Measurements from ENCODE around the gene ADAMTS2.

ADAMTS2 gene

GRCh38 chr5:179275941-179276837 is 69.1 kb downstream of the ADAMTS2 start:
- DNase-seq (ENCODE audit: extremely low read depth, low read depth): peak; percentile 81
- H3K4me3 ChIP-seq (replicated peaks; ENCODE audit: low read depth, low read length): no peak overlapping the region
- TF ChIP-seq CTCF (IDR thresholded peaks at IDR 0.05; ENCODE audit: low read depth, low read length, missing control alignments): no peak

- 0 out of 2 replicates have a peak overlapping the region, but pooled peaks have one; percentile 4 for H3K4me3 ChIP-seq (replicated peaks; ENCODE audit: low read depth, low read length)
- no peak for DNase-seq (ENCODE audit: extremely low read depth, low read depth)
- no peak for TF ChIP-seq CTCF (IDR thresholded peaks at IDR 0.05; ENCODE audit: low read depth, low read length, missing control alignments)
These were observed 69.8 kb downstream of the ADAMTS2 start for GRCh38 chr5:179275381-179275878.

GRCh38 chr5:179274321-179275315 is 70.6 kb downstream of the ADAMTS2 start:
- no peak overlapping the region for H3K4me3 ChIP-seq (replicated peaks; ENCODE audit: low read depth, low read length)
- DNase-seq (ENCODE audit: extremely low read depth, low read depth): no peak
- TF ChIP-seq CTCF (IDR thresholded peaks at IDR 0.05; ENCODE audit: low read depth, low read length, missing control alignments): peak; percentile 26

- DNase-seq (ENCODE audit: extremely low read depth, low read depth): no peak
- TF ChIP-seq CTCF (IDR thresholded peaks at IDR 0.05; ENCODE audit: low read depth, low read length, missing control alignments): no peak
- no peak overlapping the region for H3K4me3 ChIP-seq (replicated peaks; ENCODE audit: low read depth, low read length)
These were observed 71.7 kb downstream of the ADAMTS2 start for GRCh38 chr5:179273441-179274145.

DNA sequence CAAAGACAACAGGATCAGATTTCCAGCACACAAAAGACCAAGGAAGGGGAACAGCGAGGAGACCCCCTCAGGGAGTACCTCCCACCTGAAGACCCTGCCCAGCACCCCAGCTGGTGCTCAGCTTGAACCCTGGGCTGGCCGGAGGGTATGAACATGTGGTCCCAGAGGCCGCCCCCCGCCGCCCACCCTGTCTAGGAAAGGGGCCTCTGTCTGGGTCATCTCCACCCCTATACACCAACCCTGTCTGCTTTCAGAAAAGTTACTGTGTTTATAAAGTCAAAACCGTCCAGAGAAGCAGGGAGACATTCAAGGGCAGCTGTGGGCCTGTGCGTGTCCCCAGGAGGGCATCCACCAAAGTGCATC is 72.2 kb downstream of the ADAMTS2 start:
- no peak for TF ChIP-seq CTCF (IDR thresholded peaks at IDR 0.05; ENCODE audit: low read depth, low read length, missing control alignments)
- no peak for DNase-seq (ENCODE audit: extremely low read depth, low read depth)
- H3K4me3 ChIP-seq (replicated peaks; ENCODE audit: low read depth, low read length): no peak overlapping the region
